ENCODE measurements around the gene UNK.

GRCh38 chr17:75819678-75820077 is 35.1 kb downstream of the UNK start:
- TF ChIP-seq CTCF (IDR thresholded peaks at IDR 0.05; ENCODE audit: low read depth, low read length, poor library complexity, severe bottlenecking) (no peak), EZH2phosphoT487 (IDR thresholded peaks at IDR 0.05; ENCODE audit: borderline replicate concordance, low read length) (no peak)

Data from DOHH2 (cell line).